Lung microvascular endothelial cell (primary cell): Measurements from ENCODE around the gene STRIT1. TPM values are rescaled to one million over a fixed set of nuclear protein-coding genes. Genes with fewer than 3 reads are reported as not detected.
A peak's percentile ranks its signal among the peaks of the same experiment; 100 is the strongest.

Experiments
- DNase-seq, 2 donors: peaks; one replicate each; pipeline versions ENCODE4 v3.0.0 to v3.0.0-alpha.2; 2010; ENCODE audit warnings: low read depth in 2 of 2
- total RNA-seq: library from RNA; depleted of rRNA; stranded (reverse); fragments of >200 nt; gene quantifications from 2 replicates; pipeline ENCODE4 v1.2.1, GENCODE V29; 2014

Gene STRIT1
- total RNA-seq = not detected in 2 replicates

GRCh38 chr3:155293516-155293915 is at the start of gene STRIT1:
Gene STRIT1 (minus strand): TSS chr3:155293683.
- no peak for DNase-seq

- DNase-seq = no peak
These were observed 48.9 kb upstream of the STRIT1 start for GRCh38 chr3:155342344-155342743.

DNA sequence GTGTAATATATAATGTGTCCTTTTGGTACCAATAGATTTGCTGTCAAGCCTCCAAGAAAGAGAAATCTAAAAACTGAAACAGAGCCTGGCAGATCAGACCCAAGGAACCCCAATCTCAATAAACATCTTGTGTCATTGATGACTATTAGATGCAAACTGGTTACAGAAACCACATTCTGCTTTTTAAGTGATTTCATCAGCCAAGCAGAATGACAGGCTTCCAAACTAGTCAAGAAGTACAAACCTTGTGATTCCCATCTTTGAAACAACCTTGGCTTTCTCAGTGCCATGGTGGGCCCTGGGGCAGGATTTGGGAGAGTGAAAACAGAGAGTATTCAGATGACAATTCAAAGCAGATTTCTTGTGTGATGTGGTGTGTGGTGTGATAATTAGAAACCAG is 45.6 kb upstream of the STRIT1 start:
- DNase-seq = no peak

DNA sequence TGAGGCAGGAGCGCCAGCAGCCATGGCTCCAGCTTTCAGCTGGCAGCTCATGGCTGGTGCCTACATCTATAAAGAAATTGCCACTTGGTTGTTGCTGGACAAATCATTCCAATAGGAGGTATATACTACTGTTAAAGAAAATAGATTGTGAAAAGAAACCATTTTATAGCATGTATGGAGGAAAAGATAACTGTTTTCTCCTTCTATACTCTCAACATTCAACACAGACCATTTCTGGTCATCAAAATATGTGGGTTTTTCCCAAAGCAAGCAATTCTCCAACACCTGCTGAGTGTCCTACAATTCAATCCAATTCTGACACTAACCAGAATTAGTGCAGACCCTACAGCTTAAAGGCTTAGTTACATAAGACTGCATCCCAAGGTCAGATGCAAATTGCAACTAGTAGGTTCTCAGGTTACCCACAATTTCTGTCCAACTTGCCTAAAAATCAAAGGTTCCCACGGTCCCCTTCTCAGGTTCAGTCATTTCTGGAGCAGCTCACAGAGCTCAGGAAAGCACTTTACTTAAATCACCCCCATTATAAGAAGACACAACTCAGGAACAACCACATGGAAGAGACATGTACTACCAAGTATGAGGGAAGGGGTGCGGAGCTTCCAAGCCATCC is 42.4 kb upstream of the STRIT1 start:
- DNase-seq = no peak

DNA sequence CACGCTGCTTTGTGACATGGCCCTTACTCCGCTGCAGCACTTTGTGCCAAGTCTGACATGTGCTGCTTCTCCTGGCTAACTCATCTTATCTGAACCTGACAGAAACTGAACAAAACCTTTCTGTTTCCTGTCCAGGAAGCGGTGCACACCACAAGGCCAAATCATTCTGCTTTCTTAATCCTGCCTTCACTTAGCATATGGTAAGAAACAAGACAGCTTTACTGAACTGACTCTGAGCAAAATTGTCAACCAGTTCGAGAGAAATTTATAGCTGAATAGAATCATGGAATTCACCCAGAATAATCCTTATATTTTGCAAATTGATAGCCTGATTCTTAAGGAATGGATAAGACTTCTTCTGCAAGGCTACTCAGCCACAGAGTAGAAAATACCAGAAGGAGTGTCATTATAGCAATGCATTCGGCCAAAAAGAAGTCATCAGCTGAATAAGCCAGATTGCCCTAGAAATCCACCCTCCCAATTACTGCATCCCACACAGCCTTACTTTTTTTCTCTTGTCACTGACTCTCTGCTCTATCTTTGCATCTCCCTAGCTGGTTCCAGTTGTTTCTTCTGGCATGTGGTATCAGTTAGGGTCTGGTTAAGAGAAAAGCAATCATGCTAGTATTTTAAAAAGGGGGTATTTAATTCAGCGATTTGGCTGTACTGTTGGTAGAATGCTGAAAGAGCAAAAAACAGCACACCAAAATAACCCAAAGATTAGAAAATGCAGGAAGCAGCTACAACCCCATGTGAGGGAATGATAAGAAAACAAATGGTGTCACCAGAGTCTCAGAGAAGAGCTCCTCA is 41.6 kb upstream of the STRIT1 start:
- DNase-seq = peak; percentile 4 to 50

DNA sequence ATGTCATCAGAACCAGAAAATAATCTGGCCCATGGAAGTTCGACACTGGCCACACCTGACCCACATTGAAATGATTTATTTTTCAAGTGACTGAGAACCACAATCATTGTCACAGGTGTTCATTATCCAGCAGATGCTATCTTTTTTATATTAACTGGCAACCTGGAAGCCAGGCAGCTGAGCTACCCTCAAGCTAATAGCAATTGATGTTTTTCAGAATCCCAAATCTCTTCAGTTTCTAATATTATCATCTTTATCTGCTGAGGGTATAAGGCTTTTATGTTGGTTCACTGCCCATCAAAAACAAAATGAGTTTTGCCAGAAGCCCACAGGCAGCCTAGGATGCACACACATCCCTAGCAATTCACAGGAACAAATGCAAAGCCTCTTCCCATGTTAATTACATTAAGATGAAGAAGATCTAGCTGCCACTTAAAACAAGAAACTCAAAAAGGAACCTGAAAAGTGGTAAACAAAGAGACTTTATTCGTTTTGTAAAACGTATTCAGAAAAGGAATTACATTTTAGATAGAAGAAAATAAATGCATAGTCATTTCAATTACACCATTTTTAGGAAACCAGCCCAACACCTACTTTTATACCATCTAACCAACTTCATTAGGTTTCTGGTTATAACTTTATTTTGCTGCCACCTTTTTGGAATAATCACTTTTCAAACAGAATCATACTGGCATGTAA is 40.9 kb upstream of the STRIT1 start:
- no peak for DNase-seq

DNA sequence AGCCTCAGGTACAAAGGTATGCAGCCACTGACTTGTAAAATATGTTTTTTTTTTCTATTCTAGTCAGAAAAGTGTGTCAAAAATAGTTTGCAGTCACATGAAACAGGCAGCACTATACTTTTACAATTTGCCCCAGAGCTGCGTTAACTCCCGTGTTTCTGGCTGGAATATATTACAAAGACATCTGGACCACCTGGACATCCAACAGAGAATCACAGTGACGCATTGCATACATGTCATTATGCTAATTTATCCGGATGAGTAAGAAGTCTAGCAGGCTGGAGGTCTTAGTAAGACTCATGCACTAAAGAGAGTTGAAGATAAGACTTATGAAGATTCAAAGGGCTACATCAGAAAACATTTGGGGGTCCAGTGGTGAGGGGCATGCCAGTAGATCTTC is 39.2 kb upstream of the STRIT1 start:
- DNase-seq = no peak

GRCh38 chr3:155331078-155331477 is 37.6 kb upstream of the STRIT1 start:
- no peak for DNase-seq

DNA sequence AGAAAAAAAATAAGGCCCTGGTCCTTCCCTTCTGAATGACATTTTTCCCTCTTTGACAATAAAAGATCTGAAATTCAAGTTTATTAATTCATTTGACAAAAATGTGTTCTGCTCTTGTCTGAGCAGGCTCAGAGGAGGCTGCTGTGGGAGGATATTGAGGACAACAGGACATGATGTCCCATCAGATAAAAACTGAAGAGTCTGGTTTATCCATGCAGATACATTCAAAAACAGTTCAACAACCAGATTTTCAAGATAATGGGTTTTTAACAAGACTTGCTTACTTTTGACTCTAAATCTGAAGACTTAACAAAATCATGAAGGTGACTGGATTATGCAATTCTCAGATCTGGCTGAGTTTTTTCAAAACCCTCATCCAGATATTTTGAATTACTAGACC is 36.9 kb upstream of the STRIT1 start:
- no peak for DNase-seq

GRCh38 chr3:155329513-155330048 is 36.1 kb upstream of the STRIT1 start:
- DNase-seq = no peak

DNA sequence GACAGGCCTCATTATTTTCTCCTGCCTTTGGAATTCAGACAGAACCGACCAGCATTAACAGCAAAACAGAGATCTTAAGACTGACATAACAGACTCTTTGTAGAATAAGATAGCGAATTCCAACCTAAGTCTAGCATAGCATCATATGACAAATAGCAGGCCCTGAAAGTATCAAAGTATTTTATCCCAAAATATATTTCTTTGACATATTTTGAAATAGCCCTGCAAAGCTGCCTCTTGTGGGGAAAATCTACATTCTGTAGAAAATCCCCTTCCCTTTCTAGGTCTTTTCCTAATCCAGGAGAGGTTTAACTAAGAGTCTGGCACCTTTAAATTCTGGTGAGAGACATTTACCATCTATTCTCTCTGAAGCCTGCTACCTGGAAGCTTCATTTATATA is 34.4 kb upstream of the STRIT1 start:
- no peak for DNase-seq

- DNase-seq = no peak
These were observed 33.9 kb upstream of the STRIT1 start for GRCh38 chr3:155327430-155327829.

DNA sequence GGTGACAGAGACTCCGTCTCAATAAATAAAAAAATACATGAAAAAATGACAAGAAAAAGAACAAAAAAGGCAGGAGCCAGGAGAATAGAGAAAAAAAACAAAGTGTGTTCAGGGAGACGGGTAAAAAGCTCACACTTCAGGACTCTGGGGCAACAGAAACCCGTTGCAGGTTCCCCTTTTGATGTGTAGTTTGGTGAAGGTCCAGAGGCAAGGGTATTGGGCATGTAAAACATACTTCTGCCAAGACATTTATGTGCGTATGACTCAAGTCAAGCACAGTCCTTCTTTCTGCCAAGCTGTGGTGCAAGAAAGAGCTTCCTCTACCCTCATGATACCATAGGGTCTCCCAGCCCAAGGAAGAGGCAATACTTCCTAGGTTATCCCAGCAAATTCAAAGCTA is 33.4 kb upstream of the STRIT1 start:
- no peak for DNase-seq

GRCh38 chr3:155326244-155326643 is 32.8 kb upstream of the STRIT1 start:
- no peak for DNase-seq

DNA sequence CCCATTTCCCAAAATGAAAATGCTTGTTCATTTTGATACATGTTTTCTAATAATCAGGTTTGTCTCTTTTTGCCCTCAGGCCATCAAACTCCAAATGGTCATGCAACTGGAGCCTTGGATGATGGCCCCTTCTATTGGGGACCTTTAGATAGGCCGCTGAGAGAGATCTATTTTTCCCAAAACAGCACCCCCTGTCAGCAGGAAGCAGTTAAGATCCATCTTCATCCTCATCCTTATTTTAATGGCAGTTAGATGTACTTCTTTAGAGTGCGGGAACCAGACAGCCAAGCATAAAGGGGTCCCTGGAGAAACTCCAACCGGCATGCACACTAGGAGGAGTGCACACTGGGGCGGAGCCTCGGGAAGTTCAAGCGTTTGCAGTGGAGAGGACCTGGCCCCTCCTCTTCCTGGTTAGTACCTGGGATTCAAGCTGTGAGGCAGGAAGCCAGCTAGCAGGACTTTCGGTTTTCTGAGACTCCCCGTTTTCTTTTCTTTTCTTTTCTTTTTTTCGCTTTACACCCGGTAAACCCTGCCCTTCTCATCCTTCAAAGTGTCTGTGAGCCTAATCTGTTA is 31.9 kb upstream of the STRIT1 start:
- DNase-seq = no peak

DNA sequence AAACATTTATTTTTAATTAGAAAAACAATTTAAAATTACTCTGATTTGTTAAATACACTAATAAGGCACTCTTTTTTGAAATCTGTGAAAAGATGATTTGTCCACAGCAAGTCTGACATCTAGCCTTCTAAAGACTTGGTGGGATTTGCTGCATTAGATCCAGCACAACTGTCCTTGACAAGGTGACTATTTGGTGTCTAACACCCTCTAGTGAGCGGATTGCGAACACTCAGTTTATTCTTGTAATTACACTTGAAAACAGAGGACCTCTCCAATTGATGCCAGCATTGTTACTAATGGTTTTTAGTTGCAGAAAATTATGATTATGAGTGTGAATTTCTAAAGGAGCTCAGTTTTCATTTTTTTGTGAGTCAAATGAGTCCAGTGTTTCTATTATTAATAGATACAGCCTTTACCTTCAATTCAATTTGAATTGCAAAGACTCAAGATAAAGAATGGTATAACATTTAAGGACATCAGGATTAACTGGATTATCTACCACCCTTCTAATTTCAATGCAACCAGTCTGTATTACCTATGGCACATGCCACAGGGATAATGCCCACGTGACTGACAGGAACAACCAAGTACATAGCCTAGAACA is 29.7 kb upstream of the STRIT1 start:
- DNase-seq = peak; percentile 76 to 84

- no peak for DNase-seq
These were observed 27.9 kb upstream of the STRIT1 start for GRCh38 chr3:155321418-155321817.

- no peak for DNase-seq
These were observed 27.5 kb upstream of the STRIT1 start for GRCh38 chr3:155320934-155321333.

GRCh38 chr3:155318740-155319139 is 25.3 kb upstream of the STRIT1 start:
- no peak for DNase-seq

- no peak for DNase-seq
These were observed 23.7 kb upstream of the STRIT1 start for GRCh38 chr3:155317211-155317610.

GRCh38 chr3:155316426-155316825 is 22.9 kb upstream of the STRIT1 start:
- DNase-seq = no peak

DNA sequence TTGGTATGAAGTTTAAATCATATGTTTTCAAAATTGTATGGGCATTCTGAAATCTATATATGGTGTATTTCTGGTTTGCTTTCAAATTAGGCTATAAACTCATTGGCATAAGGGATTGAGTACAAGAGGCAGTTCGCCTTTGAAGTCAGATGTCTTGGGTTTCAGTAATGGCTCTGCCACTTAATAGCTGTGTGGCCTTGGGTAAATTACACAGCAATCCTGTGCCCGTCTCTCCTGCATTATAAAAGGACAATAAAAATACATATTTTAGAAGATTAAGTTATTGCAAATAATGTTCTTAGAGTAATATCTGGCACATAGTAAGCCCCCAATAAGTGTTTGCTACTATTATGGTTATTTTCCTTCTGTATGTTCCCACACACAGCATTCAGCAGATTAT is 20.4 kb upstream of the STRIT1 start:
- no peak for DNase-seq
